Mucosa of descending colon (tissue), 3 donors: ENCODE results near the gene FAM149A. TPM values are rescaled to one million over a fixed set of nuclear protein-coding genes. Genes with fewer than 3 reads are reported as not detected.

ENCODE experiments used
- ATAC-seq: fragments of 200-7000 bp; cut with Tn5 transposase; one replicate; pipeline ENCODE4 v1.9.1; 2020; ENCODE audit warnings: mild to moderate bottlenecking, moderate library complexity
- DNase-seq, 3 donors: peaks; one replicate each; pipeline ENCODE4 v3.0.0-alpha.2; 2020
- H3K36me3 ChIP-seq: fragments of 200-600 bp; one replicate; pipeline ENCODE4 v1.8.0; 2021; ENCODE audit warnings: low read depth, mild to moderate bottlenecking
- H3K4me1 ChIP-seq: fragments of 200-600 bp; one replicate; pipeline ENCODE4 v1.8.0; 2021; ENCODE audit warnings: low read depth, mild to moderate bottlenecking
- H3K4me3 ChIP-seq: fragments of 200-600 bp; one replicate; pipeline ENCODE4 v1.8.0; 2021; ENCODE audit warnings: mild to moderate bottlenecking
- H3K9me3 ChIP-seq: fragments of 200-600 bp; one replicate; pipeline ENCODE4 v1.8.0; 2021; ENCODE audit warnings: mild to moderate bottlenecking
- intact Hi-C, 2 donors: fragments of 100-400 bp; cut with DNase I in 1 of 2; cut with micrococcal nuclease in 1 of 2; formaldehyde crosslinking; loops; one replicate each; pipeline versions ENCODE4 v1.11.0 to v1.11.1; 2022; cut with DNase I, micrococcal nuclease
- total RNA-seq, 3 donors: library from RNA; stranded (reverse); fragmentation: NEBNext Ultra II Directional in 2 of 3; extraction: Animal tissue kit (Norgen Biotek cat#: 25700) in 2 of 3; gene quantifications; one replicate each; pipeline versions ENCODE4 v1.2.1 to v1.2.4, GENCODE V29; 2021 to 2023
- TF ChIP-seq, protein P1 (sequence below): fragments of 200-600 bp; IDR thresholded peaks from one replicate; pipeline ENCODE4 v1.8.0; 2022; ENCODE audit warnings: antibody characterized with exemption, mild to moderate bottlenecking
- donor health status: DM: no; HTN: no; CAD: no; lungs with moderate emphysema.
- donor health status: DM: no; HTN: no; CAD: no.
- donor health status: DM: no; HTN: yes; CAD: no.

Gene FAM149A
- total RNA-seq, 3 donors from 2014 or later = 13.6 to 18.4 (median 16.3) TPM

DNA sequence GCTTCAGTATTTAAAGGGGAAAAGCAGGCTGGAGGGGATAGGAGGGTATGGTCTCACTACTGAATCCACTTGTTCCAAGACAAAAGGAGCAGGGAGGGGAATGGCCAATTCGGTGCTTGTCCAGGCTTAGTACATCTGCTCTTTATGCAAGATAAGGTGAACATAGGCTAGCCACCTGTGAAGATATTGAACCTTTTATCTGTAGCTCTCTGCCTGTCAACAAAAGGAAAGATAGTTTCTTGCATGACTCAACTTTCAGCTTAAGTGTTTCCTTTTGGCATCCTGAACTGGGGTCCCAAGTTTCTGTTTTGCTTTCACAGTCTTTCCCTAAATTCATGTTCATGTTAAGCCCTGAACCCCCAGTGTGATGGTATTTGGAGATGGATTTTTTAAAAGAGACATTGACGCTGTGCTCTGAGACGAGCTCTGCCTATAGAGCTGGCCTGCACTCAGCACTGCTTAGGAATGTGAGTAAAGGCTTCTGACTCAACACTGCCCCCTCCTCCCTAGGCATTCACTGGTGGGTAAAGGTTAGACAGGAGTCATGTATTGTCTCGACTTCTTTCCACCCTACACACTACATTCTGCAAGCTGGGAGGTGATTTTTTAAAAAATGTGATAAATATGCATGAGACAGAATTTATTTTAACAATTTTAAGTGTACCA, 28.2 kb downstream of the FAM149A start:
- intact Hi-C loops = loop anchor here in 1 of 2 donors (10.0 kb wide), 1 partner anchor 68 kb away; the partner anchor contains the start of gene TLR3
- no peak for DNase-seq
- Histone ChIP-seq H3K36me3 (no peaks in the 10 kb centered on the region), H3K9me3 (no peaks in the 10 kb centered on the region), H3K4me3 (no peak overlapping the region), H3K4me1 (no peaks in the 10 kb centered on the region)
- TF ChIP-seq, protein P1, sequence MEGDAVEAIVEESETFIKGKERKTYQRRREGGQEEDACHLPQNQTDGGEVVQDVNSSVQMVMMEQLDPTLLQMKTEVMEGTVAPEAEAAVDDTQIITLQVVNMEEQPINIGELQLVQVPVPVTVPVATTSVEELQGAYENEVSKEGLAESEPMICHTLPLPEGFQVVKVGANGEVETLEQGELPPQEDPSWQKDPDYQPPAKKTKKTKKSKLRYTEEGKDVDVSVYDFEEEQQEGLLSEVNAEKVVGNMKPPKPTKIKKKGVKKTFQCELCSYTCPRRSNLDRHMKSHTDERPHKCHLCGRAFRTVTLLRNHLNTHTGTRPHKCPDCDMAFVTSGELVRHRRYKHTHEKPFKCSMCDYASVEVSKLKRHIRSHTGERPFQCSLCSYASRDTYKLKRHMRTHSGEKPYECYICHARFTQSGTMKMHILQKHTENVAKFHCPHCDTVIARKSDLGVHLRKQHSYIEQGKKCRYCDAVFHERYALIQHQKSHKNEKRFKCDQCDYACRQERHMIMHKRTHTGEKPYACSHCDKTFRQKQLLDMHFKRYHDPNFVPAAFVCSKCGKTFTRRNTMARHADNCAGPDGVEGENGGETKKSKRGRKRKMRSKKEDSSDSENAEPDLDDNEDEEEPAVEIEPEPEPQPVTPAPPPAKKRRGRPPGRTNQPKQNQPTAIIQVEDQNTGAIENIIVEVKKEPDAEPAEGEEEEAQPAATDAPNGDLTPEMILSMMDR = no peak
- ATAC-seq = peak; percentile 55

DNA sequence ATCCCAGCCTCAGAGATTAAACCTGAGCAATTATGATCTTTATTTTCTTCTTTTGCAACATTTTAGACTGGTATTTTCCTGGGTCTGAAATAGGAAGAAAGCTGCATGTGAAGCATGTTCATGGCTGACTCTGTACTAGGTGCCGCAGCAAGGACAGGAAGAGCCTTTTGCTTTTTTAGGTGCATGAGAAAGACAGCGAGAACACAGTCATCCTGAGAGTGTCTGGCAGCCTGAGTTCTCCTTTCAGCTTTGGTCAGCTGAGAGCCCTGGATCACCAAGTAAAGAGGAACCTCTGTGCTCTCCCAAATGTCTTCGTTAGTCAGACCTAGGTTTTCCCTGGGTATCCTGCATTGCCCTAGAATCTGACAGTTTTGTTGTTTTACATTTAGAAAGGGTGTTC, 29.8 kb downstream of the FAM149A start:
- no peaks in the 10 kb centered on the region for H3K9me3 ChIP-seq
- H3K36me3 ChIP-seq = no peaks in the 10 kb centered on the region
- DNase-seq (peak in 1 of 3 donors; percentile 22), ATAC-seq (peak; percentile 49)
- TF ChIP-seq, protein P1 = no peak
- H3K4me3 ChIP-seq = no peak overlapping the region
- H3K4me1 ChIP-seq = no peaks in the 10 kb centered on the region
- intact Hi-C loops = loop anchor here in 1 of 2 donors (10.0 kb wide), 1 partner anchor 69 kb away; the partner anchor contains the start of gene TLR3

DNA sequence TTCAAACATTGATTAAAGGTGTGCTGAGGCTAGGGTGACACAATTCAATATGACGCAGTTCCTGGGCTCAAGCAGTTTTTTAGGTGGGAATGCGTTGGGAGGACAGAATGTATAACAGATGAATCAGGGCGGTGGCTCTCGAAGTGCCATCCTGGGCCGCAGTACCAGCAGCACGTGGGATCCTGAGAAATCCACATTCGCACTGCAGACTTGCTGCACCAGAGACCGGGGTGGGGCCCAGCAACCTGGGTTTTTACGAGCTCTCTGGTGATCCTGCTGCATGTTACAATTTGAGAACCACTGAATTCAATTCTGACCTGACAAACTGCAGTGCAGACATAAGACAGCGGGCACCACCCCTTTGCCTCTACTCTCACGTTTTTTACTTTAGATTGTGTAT, 30.4 kb downstream of the FAM149A start:
- TF ChIP-seq, protein P1 = no peak
- intact Hi-C loops = loop anchor here in 1 of 2 donors (10.0 kb wide), 1 partner anchor 70 kb away; the partner anchor contains the start of gene TLR3
- no peaks in the 10 kb centered on the region for H3K9me3 ChIP-seq
- no peaks in the 10 kb centered on the region for H3K4me1 ChIP-seq
- H3K36me3 ChIP-seq = no peaks in the 10 kb centered on the region
- DNase-seq (no peak), ATAC-seq (peak; percentile 15)
- H3K4me3 ChIP-seq = no peak overlapping the region

DNA sequence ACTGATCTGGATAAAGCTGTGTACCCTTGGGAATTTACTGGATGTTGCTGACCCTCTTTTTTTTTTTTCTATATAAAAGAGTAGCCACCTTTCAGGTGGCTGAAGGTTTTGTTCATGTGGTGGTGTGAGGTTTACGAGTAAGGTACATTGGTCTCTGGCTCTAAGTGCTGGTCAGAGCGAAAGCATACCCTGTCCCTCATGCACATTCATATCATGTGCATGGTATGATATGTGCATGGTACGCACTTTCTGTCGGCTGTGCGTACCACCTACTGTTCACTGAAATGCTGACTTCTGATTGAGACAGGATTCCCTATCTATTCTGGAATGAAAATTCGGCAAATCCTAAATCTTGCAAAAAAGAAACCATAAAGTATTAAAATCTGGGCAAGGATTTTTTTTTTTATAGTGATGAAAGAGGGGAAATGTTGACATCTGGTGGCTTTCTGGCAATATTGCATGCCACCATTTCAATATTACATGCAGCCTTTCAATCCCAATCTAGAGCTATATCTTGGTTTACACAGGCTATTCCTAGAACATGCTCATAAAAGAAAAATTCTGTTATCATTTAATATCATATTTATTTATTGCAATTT, 32.8 kb downstream of the FAM149A start:
- H3K4me3 ChIP-seq = no peak overlapping the region
- DNase-seq (peak in 1 of 3 donors; percentile 27), ATAC-seq (peak; percentile 55)
- H3K4me1 ChIP-seq = no peaks in the 10 kb centered on the region
- TF ChIP-seq, protein P1 = peak; percentile 34
- no peaks in the 10 kb centered on the region for H3K36me3 ChIP-seq
- intact Hi-C loops = loop anchor here in 1 of 2 donors (10.0 kb wide), 1 partner anchor 72 kb away; the partner anchor contains the start of gene TLR3
- H3K9me3 ChIP-seq = no peaks in the 10 kb centered on the region

DNA sequence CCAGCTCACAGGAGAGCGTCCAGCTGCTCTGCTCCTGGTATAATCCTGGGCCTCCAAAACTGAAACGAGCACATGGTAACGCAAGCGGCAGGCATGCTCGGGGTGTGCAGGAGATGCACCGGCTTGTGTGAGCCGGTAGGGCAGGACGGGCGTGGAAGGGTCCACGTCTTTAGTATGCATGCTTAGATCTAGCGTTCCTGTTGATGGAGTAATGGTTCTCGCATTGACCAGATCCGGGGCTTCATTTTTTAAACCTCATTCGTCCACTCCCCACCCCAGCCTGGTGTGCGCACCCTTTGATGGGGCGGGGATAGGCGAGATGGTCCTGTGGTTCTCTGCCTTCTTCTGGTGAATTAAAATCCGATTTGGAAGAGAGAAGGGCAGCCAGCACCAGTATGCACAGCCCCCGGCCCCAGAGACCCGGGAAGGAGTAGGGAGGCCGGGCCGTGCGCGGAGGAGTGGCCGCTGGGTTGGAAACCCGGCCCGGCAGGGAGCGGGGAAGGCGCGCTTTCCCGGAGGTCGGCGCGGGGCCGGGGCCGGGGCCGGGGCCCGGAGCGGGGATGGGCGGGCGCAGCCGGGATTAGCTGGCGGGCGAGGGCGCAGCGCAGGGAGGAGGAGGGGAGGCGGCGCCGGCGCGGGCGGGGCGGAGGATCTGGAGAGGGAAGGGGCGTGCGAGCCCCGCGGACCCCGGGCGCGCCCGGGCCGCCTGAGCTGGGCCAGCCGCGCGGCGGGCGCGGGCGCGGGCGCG, 39.9 kb downstream of the FAM149A start:
- peak; percentile 77 for ATAC-seq
- intact Hi-C loops = no loop called here

More for the DNA sequence above, 39.9 kb downstream of the FAM149A start:
- DNase-seq = peak in 2 of 3 donors; percentile 53 to 68
- H3K9me3 ChIP-seq = no peaks in the 10 kb centered on the region
- H3K36me3 ChIP-seq = no peaks in the 10 kb centered on the region
- peaks cover 12% of the 10 kb centered on the region for H3K4me1 ChIP-seq
- TF ChIP-seq, protein P1 = no peak
- H3K4me3 ChIP-seq = no peak overlapping the region
